HG03196 (cell line): ENCODE measurements around the gene CHRM1.
A peak's percentile ranks its signal among the peaks of the same experiment; 100 is the strongest.

Source experiments
- ATAC-seq: cut with Tn5 transposase; IDR thresholded peaks from one replicate; pipeline ENCODE4 v1.9.1; 2021; ENCODE audit not compliant: unreplicated experiment

The CHRM1 gene

GRCh38 chr11:62908468-62909072 is 12.6 kb downstream of the CHRM1 start:
- no peak for ATAC-seq

- no peak for ATAC-seq
These were observed 15.1 kb downstream of the CHRM1 start for GRCh38 chr11:62905927-62906531.

DNA sequence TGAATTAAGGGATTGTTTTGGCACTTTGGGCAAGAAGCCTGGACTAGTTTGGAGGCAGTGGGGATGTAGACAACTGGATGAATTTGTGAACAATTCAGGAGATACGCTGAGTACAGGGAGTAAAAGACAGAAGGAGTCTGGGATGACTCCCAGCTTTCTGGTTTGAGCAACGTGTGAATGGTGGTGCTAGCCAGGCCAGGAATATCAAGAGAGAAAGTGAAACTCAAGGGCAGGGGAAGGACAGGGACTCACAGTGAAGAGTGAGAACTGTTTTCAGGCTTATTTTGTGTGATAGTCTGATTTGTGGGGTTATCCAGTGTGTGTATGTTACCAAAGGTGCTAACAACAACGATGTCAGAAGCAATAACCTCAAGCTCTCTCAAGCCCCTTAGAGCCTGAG is 15.9 kb downstream of the CHRM1 start:
- no peak for ATAC-seq

GRCh38 chr11:62902932-62903331 is 18.2 kb downstream of the CHRM1 start:
- ATAC-seq = no peak

DNA sequence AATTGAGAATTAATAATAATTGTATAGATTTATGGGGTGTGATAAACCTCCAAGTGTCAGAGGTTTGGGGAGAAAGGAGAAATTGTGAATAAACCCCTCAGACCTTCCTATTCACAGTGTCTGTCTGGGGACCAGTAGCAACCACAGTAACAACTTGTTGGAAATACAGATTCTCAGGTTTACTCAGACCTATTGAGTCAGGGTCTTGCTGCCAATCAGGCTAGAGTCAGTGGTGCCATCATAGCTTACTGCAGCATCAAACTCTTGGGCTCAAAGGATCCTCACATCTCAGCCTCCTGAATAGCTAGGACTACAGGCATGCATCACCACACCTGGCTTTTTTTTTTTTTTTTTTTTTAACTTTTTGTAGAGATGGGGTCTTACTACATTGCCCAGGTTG is 23.1 kb downstream of the CHRM1 start:
- no peak for ATAC-seq

- ATAC-seq = no peak
These were observed 23.9 kb downstream of the CHRM1 start for GRCh38 chr11:62897311-62897710.

DNA sequence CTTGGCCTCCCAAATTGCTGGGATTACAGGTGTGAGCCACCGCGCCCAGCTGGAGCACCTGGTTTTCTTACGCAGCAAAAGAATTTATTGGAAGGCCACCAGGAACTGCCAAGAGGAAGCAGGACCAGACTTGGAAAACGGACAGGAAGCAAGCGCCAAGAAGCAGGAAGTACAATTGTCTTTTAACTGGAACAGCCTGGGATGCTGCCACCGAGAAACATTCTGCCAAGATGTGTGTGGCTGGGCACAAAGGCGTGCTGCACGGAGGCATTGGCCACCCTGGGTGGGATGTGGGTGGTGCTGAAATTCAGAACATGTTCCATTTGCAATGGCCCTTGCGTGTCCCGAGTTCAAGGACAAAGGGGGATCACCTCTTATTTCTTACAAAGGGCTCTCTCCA is 25.1 kb downstream of the CHRM1 start:
- ATAC-seq = no peak

GRCh38 chr11:62895501-62895900 is 25.7 kb downstream of the CHRM1 start:
- no peak for ATAC-seq

DNA sequence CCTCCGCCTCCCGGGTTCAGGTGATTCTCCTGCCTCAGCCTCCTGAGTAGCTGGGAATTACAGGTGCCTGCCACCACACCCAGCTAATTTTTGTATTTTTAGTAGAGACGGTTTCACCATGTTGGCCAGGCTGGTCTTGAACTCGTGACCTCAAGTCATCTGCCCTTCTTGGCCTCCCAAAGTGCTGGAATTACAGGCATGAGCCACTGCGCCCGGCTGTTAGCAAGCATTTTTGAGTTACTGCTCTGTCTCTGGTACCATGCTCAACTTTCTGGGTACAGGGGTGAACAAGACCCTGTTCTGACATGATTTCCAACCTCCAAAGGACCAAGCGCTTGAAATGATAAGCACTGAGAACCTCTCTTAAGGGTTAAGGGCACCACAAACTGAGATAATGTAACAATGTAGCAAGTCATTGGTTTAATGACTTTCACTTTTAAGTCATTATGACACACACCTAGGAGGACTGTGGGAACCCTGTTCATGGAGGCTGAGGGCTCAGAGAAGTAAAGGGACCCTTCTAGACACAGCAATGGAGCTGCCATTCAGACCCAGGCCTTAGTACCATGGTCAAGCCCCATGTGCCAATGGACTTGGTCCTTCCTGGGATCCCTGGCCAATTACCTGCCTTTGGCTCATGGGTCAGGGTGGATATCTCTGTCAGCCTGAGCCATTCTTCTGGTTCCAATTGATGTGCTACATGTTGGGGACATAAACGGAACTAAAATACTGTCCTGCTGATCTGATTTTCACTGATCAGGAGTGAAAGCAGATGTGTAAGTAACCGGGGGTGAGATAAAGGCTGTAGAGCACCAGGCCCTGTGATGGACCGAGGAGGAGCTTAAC is 28.9 kb downstream of the CHRM1 start:
- no peak for ATAC-seq

- no peak for ATAC-seq
These were observed 31.4 kb downstream of the CHRM1 start for GRCh38 chr11:62889484-62890437.

GRCh38 chr11:62889126-62889483 is 32.1 kb downstream of the CHRM1 start:
- ATAC-seq = no peak

DNA sequence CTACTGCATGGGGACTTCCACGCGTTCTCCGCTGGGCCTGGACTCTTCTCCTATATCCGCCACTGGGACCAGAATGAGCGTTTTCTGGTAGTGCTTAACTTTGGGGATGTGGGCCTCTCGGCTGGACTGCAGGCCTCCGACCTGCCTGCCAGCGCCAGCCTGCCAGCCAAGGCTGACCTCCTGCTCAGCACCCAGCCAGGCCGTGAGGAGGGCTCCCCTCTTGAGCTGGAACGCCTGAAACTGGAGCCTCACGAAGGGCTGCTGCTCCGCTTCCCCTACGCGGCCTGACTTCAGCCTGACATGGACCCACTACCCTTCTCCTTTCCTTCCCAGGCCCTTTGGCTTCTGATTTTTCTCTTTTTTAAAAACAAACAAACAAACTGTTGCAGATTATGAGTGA is 32.8 kb downstream of the CHRM1 start:
- no peak for ATAC-seq

DNA sequence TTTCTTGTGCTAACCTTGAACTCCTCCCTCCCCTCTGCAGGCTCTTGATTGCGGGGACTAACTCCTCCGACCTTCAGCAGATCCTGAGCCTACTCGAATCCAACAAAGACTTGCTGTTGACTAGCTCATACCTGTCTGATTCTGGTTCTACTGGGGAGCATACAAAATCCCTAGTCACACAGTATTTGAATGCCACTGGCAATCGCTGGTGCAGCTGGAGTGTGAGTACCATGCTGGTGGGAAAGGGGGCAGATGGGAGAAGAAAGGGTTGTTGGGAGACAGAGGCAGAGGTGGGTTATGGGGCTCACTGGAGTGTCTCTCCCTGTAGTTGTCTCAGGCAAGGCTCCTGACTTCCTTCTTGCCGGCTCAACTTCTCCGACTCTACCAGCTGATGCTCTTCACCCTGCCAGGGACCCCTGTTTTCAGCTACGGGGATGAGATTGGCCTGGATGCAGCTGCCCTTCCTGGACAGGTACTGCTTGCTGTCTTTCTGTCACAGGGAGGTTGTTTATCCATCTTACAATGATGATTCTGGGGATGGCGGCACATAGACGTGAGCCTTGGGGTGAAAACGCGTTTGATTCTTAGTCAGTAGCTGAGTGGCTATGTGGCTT is 35.9 kb downstream of the CHRM1 start:
- ATAC-seq = no peak

- no peak for ATAC-seq
These were observed 37.5 kb downstream of the CHRM1 start for GRCh38 chr11:62883673-62884072.

DNA sequence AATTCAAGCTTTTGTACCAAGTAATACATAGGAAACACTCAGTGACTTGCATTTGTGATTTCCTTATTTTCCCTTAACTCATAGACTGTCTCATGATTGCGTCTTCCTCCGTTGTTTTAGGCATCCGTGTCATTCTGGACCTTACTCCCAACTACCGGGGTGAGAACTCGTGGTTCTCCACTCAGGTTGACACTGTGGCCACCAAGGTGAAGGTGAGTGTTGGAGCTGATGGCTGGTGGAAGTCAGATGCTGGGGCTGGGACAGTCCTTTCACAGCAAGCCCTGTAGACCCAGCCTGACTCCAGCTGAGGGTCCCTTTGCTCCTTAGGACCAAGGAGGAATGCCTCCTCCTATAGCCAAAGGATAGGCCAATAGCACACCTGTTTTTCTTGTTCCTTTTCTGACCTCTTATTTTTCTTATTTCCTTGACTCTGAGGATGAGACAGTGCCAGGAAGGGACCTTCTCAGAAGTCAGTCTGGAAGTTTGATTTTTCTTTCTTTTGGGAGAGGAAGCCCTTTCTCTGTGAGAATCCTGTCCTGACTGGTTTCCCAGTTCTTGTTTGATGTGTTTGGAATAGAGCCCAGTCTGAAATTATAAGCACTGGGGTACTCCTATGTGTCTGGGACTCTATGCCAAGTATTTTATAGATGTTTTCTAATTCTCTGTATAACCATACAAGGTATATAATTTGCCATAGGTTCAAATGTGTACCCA is 38.2 kb downstream of the CHRM1 start:
- no peak for ATAC-seq

GRCh38 chr11:62882431-62882749 is 38.8 kb downstream of the CHRM1 start:
- ATAC-seq = no peak

- ATAC-seq = peak; percentile 49
These were observed 39.4 kb downstream of the CHRM1 start for GRCh38 chr11:62881579-62882430.

DNA sequence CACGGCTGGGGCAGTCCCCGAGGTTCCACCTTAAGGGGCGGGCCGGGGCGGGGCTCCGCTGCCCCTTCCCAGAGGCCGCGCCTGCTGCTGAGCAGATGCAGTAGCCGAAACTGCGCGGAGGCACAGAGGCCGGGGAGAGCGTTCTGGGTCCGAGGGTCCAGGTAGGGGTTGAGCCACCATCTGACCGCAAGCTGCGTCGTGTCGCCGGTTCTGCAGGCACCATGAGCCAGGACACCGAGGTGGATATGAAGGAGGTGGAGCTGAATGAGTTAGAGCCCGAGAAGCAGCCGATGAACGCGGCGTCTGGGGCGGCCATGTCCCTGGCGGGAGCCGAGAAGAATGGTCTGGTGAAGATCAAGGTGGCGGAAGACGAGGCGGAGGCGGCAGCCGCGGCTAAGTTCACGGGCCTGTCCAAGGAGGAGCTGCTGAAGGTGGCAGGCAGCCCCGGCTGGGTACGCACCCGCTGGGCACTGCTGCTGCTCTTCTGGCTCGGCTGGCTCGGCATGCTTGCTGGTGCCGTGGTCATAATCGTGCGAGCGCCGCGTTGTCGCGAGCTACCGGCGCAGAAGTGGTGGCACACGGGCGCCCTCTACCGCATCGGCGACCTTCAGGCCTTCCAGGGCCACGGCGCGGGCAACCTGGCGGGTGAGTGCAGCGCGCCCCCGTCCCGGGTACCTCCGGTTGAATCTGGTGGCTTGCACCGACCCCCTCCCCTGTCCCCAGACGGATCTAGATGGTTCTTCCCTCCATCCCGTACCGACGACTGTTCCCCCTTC is 40.2 kb downstream of the CHRM1 start, which contains the start of gene SLC3A2:
SLC3A2 (plus strand) TSS at position 94 of the 776 bp plus-strand sequence; CDS start at position 222, 128 bp downstream.
- ATAC-seq = peak; percentile 72
